ENCODE data around the gene TTC14. TPM values are rescaled to one million over a fixed set of nuclear protein-coding genes. Genes with fewer than 3 reads are reported as not detected.
A peak's percentile ranks its signal among the peaks of the same experiment; 100 is the strongest.

TTC14 gene
- total RNA-seq, 1 donor from 2014 or later, result 40.4 TPM

- no peaks in the 10 kb centered on the region for H3K4me1 Mint-ChIP-seq (ENCODE audit: unreplicated experiment)
- no peaks in the 10 kb centered on the region for H3K36me3 Mint-ChIP-seq (ENCODE audit: low read depth, unreplicated experiment)
- no peak for DNase-seq (ENCODE audit: low spot score)
- H3K27ac Mint-ChIP-seq (ENCODE audit: unreplicated experiment), result no peak overlapping the region
- H3K4me3 Mint-ChIP-seq (ENCODE audit: unreplicated experiment), result no peak overlapping the region
- no peaks in the 10 kb centered on the region for H3K9me3 Mint-ChIP-seq (ENCODE audit: unreplicated experiment)
- no peaks in the 10 kb centered on the region for H3K27me3 Mint-ChIP-seq (ENCODE audit: unreplicated experiment)
- no peak for TF ChIP-seq CTCF (IDR thresholded peaks at IDR 0.05; ENCODE audit: unreplicated experiment)
Observed at GRCh38 chr3:180630371-180630770, 28.4 kb downstream of the TTC14 start.

- DNase-seq (ENCODE audit: low spot score), result no peak
- H3K36me3 Mint-ChIP-seq (ENCODE audit: low read depth, unreplicated experiment), result no peaks in the 10 kb centered on the region
- TF ChIP-seq CTCF (IDR thresholded peaks at IDR 0.05; ENCODE audit: unreplicated experiment), result no peak
- peaks cover 2% of the 10 kb centered on the region for H3K27me3 Mint-ChIP-seq (ENCODE audit: unreplicated experiment)
- H3K4me3 Mint-ChIP-seq (ENCODE audit: unreplicated experiment), result no peak overlapping the region
- no peaks in the 10 kb centered on the region for H3K9me3 Mint-ChIP-seq (ENCODE audit: unreplicated experiment)
- no peak overlapping the region for H3K27ac Mint-ChIP-seq (ENCODE audit: unreplicated experiment)
- no peaks in the 10 kb centered on the region for H3K4me1 Mint-ChIP-seq (ENCODE audit: unreplicated experiment)
Observed at GRCh38 chr3:180631317-180631716, 29.4 kb downstream of the TTC14 start.

- Mint-ChIP-seq H3K27ac (ENCODE audit: unreplicated experiment) (no peak overlapping the region), H3K9me3 (ENCODE audit: unreplicated experiment) (no peaks in the 10 kb centered on the region), H3K27me3 (ENCODE audit: unreplicated experiment) (peaks cover 2% of the 10 kb centered on the region), H3K36me3 (ENCODE audit: low read depth, unreplicated experiment) (no peaks in the 10 kb centered on the region), H3K4me1 (ENCODE audit: unreplicated experiment) (no peaks in the 10 kb centered on the region), H3K4me3 (ENCODE audit: unreplicated experiment) (no peak overlapping the region)
- DNase-seq (ENCODE audit: low spot score), result peak; percentile 7
- no peak for TF ChIP-seq CTCF (IDR thresholded peaks at IDR 0.05; ENCODE audit: unreplicated experiment)
Observed at GRCh38 chr3:180633722-180634121, 31.8 kb downstream of the TTC14 start.

GRCh38 chr3:180640987-180641386 is 39.0 kb downstream of the TTC14 start:
- H3K4me3 Mint-ChIP-seq (ENCODE audit: unreplicated experiment), result no peak overlapping the region
- no peak for TF ChIP-seq CTCF (IDR thresholded peaks at IDR 0.05; ENCODE audit: unreplicated experiment)
- no peak for DNase-seq (ENCODE audit: low spot score)
- H3K36me3 Mint-ChIP-seq (ENCODE audit: low read depth, unreplicated experiment), result no peaks in the 10 kb centered on the region
- no peaks in the 10 kb centered on the region for H3K9me3 Mint-ChIP-seq (ENCODE audit: unreplicated experiment)
- no peaks in the 10 kb centered on the region for H3K4me1 Mint-ChIP-seq (ENCODE audit: unreplicated experiment)
- no peak overlapping the region for H3K27ac Mint-ChIP-seq (ENCODE audit: unreplicated experiment)
- peaks cover 2% of the 10 kb centered on the region for H3K27me3 Mint-ChIP-seq (ENCODE audit: unreplicated experiment)

- H3K4me3 Mint-ChIP-seq (ENCODE audit: unreplicated experiment), result no peak overlapping the region
- H3K27ac Mint-ChIP-seq (ENCODE audit: unreplicated experiment), result no peak overlapping the region
Observed at GRCh38 chr3:180646187-180646790, 44.3 kb downstream of the TTC14 start.

More at GRCh38 chr3:180646187-180646790, 44.3 kb downstream of the TTC14 start:
- Mint-ChIP-seq H3K4me1 (ENCODE audit: unreplicated experiment) (no peaks in the 10 kb centered on the region), H3K9me3 (ENCODE audit: unreplicated experiment) (no peaks in the 10 kb centered on the region), H3K27me3 (ENCODE audit: unreplicated experiment) (peaks cover 2% of the 10 kb centered on the region), H3K36me3 (ENCODE audit: low read depth, unreplicated experiment) (no peaks in the 10 kb centered on the region)
- TF ChIP-seq CTCF (IDR thresholded peaks at IDR 0.05; ENCODE audit: unreplicated experiment), result peak; percentile 68
- DNase-seq (ENCODE audit: low spot score), result no peak

Measured in endothelial cell (in vitro differentiated cells).